A204.1 (cell line): Measurements from ENCODE around the gene SLC35D1.
"Not testable (repeated sequence)": the region's sequence is repeated elsewhere in the genome, so short reads cannot be mapped to it uniquely, and the experiment has no call there.

ENCODE experiments used
- FAIRE-seq: peaks from 2 replicates; lab custom pipeline; 2012; peaks lifted over from hg19 to GRCh38; lab: Jason Lieb, UNC

Gene SLC35D1

GRCh38 chr1:66985835-66986234 is 68.1 kb downstream of the SLC35D1 start:
- no peak for FAIRE-seq

- no peak for FAIRE-seq
Measured at GRCh38 chr1:66984491-66984890, 69.5 kb downstream of the SLC35D1 start.

- FAIRE-seq, result no peak
Measured at GRCh38 chr1:66982561-66983260, 71.2 kb downstream of the SLC35D1 start.

GRCh38 chr1:66981679-66982078 is 72.3 kb downstream of the SLC35D1 start:
- FAIRE-seq, result no peak

GRCh38 chr1:66980745-66981367 is 73.1 kb downstream of the SLC35D1 start:
- FAIRE-seq, result no peak

GRCh38 chr1:66979621-66980020 is 74.3 kb downstream of the SLC35D1 start:
- not testable (repeated sequence) for FAIRE-seq

- no peak for FAIRE-seq
Measured at GRCh38 chr1:66978201-66978600, 75.7 kb downstream of the SLC35D1 start.

- FAIRE-seq, result no peak
Measured at GRCh38 chr1:66968574-66968973, 85.4 kb downstream of the SLC35D1 start.

- not testable (repeated sequence) for FAIRE-seq
Measured at GRCh38 chr1:66966188-66966873, 87.6 kb downstream of the SLC35D1 start.

GRCh38 chr1:66957938-66958337 is 96.0 kb downstream of the SLC35D1 start:
- no peak for FAIRE-seq

GRCh38 chr1:66954208-66954607 is 99.7 kb downstream of the SLC35D1 start:
- no peak for FAIRE-seq

GRCh38 chr1:66951513-66951912 is 102.4 kb downstream of the SLC35D1 start:
- FAIRE-seq, result no peak
